Parathyroid adenoma (tissue), 2 donors: ENCODE measurements around the gene EOLA1.
"Not testable (repeated sequence)": the region's sequence is repeated elsewhere in the genome, so short reads cannot be mapped to it uniquely, and the experiment has no call there.

ENCODE experiments used
- H2AFZ ChIP-seq: fragments of 300-600 bp; sonication (generic); one replicate; pipeline ENCODE4 v1.7.0; 2017; ENCODE audit warnings: antibody characterized with exemption, mild to moderate bottlenecking
- H3K27ac ChIP-seq: fragments of 300-600 bp; sonication (generic); one replicate; pipeline ENCODE4 v1.7.0; 2017
- H3K27me3 ChIP-seq: fragments of 300-600 bp; sonication (generic); one replicate; pipeline ENCODE4 v1.7.0; 2017; ENCODE audit warnings: low read length; ENCODE audit not compliant: control insufficient read depth, insufficient read depth
- H3K36me3 ChIP-seq: fragments of 300-600 bp; sonication (generic); one replicate; pipeline ENCODE4 v1.7.0; 2017; ENCODE audit warnings: low read length; ENCODE audit not compliant: control insufficient read depth, insufficient read depth
- H3K4me1 ChIP-seq: fragments of 300-600 bp; sonication (generic); one replicate; pipeline ENCODE4 v1.7.0; 2017; ENCODE audit warnings: control low read depth
- H3K4me2 ChIP-seq: fragments of 300-600 bp; sonication (generic); one replicate; pipeline ENCODE4 v1.7.0; 2017; ENCODE audit warnings: low read length
- H3K4me3 ChIP-seq: fragments of 300-600 bp; sonication (generic); one replicate; pipeline ENCODE4 v1.7.0; 2017; ENCODE audit warnings: low read depth, low read length
- H3K79me2 ChIP-seq: fragments of 300-600 bp; sonication (generic); one replicate; pipeline ENCODE4 v1.7.0; 2017; ENCODE audit warnings: control low read depth
- H3K9ac ChIP-seq: fragments of 300-600 bp; sonication (generic); one replicate; pipeline ENCODE4 v1.7.0; 2017; ENCODE audit warnings: mild to moderate bottlenecking
- H3K9me3 ChIP-seq: fragments of 300-600 bp; sonication (generic); one replicate; pipeline ENCODE4 v1.7.0; 2017; ENCODE audit warnings: low read length; ENCODE audit not compliant: control insufficient read depth
- donor health status: primary hyperparathyroidism.

Gene EOLA1

GRCh38 chrX:149587359-149587758 is 46.5 kb downstream of the EOLA1 start, which contains the start of gene MAGEA9B:
Gene MAGEA9B (minus strand): TSS chrX:149587459. CDS start chrX:149583179, 4,280 bp downstream.
- not testable (repeated sequence) for H3K4me1 ChIP-seq, H3K27ac ChIP-seq, H3K4me3 ChIP-seq

DNA sequence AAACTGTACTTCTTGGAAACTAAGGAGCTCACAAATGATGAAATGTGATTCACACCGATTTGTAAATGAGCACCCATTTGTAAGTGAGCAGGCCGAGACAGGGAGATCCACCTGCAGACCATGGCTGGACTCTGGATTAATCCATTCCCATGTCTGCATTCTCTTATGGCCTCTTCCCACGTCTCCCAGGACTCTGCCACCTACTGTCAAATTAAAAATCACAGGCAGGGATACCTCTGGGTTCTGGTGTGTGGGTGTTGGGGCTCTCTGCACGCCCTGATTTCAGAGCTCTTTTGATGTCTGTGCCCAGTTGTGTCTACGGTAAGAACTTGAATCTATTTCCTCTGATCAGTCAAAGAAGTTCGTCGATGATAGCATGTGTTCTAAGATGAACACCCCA is 50.2 kb downstream of the EOLA1 start:
- H3K79me2 ChIP-seq, H3K4me3 ChIP-seq, H3K36me3 ChIP-seq, H3K9me3 ChIP-seq, H2AFZ ChIP-seq, H3K27ac ChIP-seq, H3K9ac ChIP-seq, H3K4me1 ChIP-seq, H3K27me3 ChIP-seq, H3K4me2 ChIP-seq: not testable (repeated sequence)

More at GRCh38 chrX:149587359-149587758, 46.5 kb downstream of the EOLA1 start, which contains the start of gene MAGEA9B:
- H3K36me3 ChIP-seq, H3K4me2 ChIP-seq, H3K79me2 ChIP-seq, H3K9ac ChIP-seq, H3K27me3 ChIP-seq, H3K9me3 ChIP-seq, H2AFZ ChIP-seq: not testable (repeated sequence)

DNA sequence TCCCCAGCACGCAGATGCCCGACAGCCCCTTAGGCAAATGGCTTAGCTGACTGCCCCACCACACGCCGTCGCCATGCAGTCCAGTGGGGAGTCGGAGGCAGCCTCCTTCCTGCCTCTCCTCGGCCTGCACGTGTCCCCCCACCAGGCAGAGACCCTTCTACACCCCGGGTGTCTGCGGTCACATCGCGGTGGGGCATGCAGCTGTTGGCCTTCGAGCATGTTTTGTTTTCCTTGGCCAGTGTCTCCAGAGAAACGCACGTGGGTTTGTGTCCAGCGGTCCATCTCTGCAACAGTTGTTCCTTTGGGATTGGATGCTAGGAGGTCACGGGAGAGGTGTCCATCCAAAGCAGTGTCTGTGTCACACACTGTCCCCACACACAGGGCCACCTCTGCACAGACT is 54.4 kb downstream of the EOLA1 start, which contains the start of gene HSFX2:
Gene HSFX2 (minus strand): TSS at position 101 of the 400 bp plus-strand sequence. CDS start 614 bp downstream, outside the sequence.
- not testable (repeated sequence) for H3K9me3 ChIP-seq, H2AFZ ChIP-seq, H3K79me2 ChIP-seq, H3K4me2 ChIP-seq, H3K27me3 ChIP-seq, H3K27ac ChIP-seq, H3K9ac ChIP-seq, H3K4me3 ChIP-seq, H3K4me1 ChIP-seq, H3K36me3 ChIP-seq

DNA sequence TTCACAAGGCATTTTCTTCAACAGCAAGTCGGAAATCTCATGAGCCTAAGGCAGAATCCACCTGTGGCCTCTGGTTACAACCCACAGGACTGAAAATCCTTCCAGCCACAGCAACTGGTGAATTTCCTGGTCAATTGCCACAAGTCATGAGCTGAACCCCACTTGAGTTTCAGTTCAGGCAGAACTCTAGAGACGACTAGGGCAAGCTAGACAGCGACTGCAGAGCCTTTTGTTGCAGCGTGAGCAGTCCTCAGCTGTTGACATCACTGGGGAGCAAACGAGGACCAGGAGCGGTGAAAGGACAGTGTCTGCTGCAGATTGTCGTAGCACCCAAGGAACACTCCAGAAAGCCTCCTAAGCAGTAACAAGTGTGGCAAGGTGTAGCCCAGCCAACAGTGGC is 55.1 kb downstream of the EOLA1 start:
- not testable (repeated sequence) for H2AFZ ChIP-seq, H3K27ac ChIP-seq, H3K4me3 ChIP-seq, H3K36me3 ChIP-seq, H3K27me3 ChIP-seq, H3K79me2 ChIP-seq, H3K4me2 ChIP-seq, H3K9ac ChIP-seq, H3K9me3 ChIP-seq, H3K4me1 ChIP-seq
